WTC11 (cell line): ENCODE results near the gene TOP2B. TPM values are rescaled to one million over a fixed set of nuclear protein-coding genes. Genes with fewer than 3 reads are reported as not detected.

ENCODE experiments used
- AFF4 ChIP-seq: sonication (generic); formaldehyde crosslinking; IDR thresholded peaks from 2 replicates; pipeline ENCODE4 v1.8.1; 2023; ENCODE audit warnings: mild to moderate bottlenecking, missing genetic modification reagents, borderline replicate concordance
- CREB1 ChIP-seq: sonication (generic); formaldehyde crosslinking; IDR thresholded peaks from 2 replicates; pipeline ENCODE4 v1.8.0; 2023; ENCODE audit warnings: mild to moderate bottlenecking, missing genetic modification reagents
- E2F5 ChIP-seq: sonication (generic); formaldehyde crosslinking; IDR thresholded peaks from 2 replicates; pipeline ENCODE4 v1.8.1; 2022; ENCODE audit warnings: mild to moderate bottlenecking, moderate library complexity, missing genetic modification reagents
- EMX1 ChIP-seq: fragments of 250-450 bp; sonication (Bioruptor Pico); IDR thresholded peaks from 2 replicates; pipeline ENCODE4 v1.8.0; 2021; ENCODE audit warnings: mild to moderate bottlenecking
- ERG ChIP-seq: fragments of 250-450 bp; sonication (Bioruptor Pico); IDR thresholded peaks from 2 replicates; pipeline ENCODE4 v1.8.0; 2021; ENCODE audit warnings: mild to moderate bottlenecking
- ESRRA ChIP-seq: sonication (generic); formaldehyde crosslinking; IDR thresholded peaks from 2 replicates; pipeline ENCODE4 v1.8.1; 2022; ENCODE audit warnings: mild to moderate bottlenecking, missing genetic modification reagents, borderline replicate concordance
- FOXK1 ChIP-seq: sonication (generic); formaldehyde crosslinking; IDR thresholded peaks from 2 replicates; pipeline ENCODE4 v1.8.0; 2022; ENCODE audit warnings: mild to moderate bottlenecking, moderate library complexity, missing genetic modification reagents
- FOXP1 ChIP-seq: sonication (generic); formaldehyde crosslinking; IDR thresholded peaks from 2 replicates; pipeline ENCODE4 v1.8.0; 2022; ENCODE audit warnings: missing genetic modification reagents, mild to moderate bottlenecking, moderate library complexity, borderline replicate concordance
- HMGXB4 ChIP-seq: sonication (generic); formaldehyde crosslinking; IDR thresholded peaks from 2 replicates; pipeline ENCODE4 v1.8.1; 2023; ENCODE audit warnings: mild to moderate bottlenecking, moderate library complexity, missing genetic modification reagents
- IRF1 ChIP-seq: sonication (generic); formaldehyde crosslinking; IDR thresholded peaks from 2 replicates; pipeline ENCODE4 v1.8.0; 2023; ENCODE audit warnings: missing genetic modification reagents
- IRF2 ChIP-seq: sonication (generic); formaldehyde crosslinking; IDR thresholded peaks from 2 replicates; pipeline ENCODE4 v1.8.0; 2022; ENCODE audit warnings: low read depth, missing genetic modification reagents, borderline replicate concordance
- MYBL2 ChIP-seq: sonication (generic); formaldehyde crosslinking; IDR thresholded peaks from 2 replicates; pipeline ENCODE4 v1.8.1; 2023; ENCODE audit warnings: mild to moderate bottlenecking, moderate library complexity, missing genetic modification reagents
- NFATC4 ChIP-seq: fragments of 250-450 bp; sonication (Bioruptor Pico); IDR thresholded peaks from 2 replicates; pipeline ENCODE4 v1.9.0; 2021; ENCODE audit warnings: mild to moderate bottlenecking
- NFYB ChIP-seq: sonication (generic); formaldehyde crosslinking; conservative IDR thresholded peaks from 2 replicates; pipeline ENCODE4 v1.8.0; 2022; ENCODE audit warnings: low read depth, missing genetic modification reagents
- NR1H2 ChIP-seq: sonication (generic); formaldehyde crosslinking; IDR thresholded peaks from 2 replicates; pipeline ENCODE4 v1.9.0; 2021; ENCODE audit warnings: mild to moderate bottlenecking, moderate library complexity, missing genetic modification reagents
- OVOL2 ChIP-seq: fragments of 250-450 bp; sonication (Bioruptor Pico); IDR thresholded peaks from 2 replicates; pipeline ENCODE4 v1.9.0; 2021; ENCODE audit warnings: mild to moderate bottlenecking, borderline replicate concordance
- PREB ChIP-seq: sonication (generic); formaldehyde crosslinking; IDR thresholded peaks from 2 replicates; pipeline ENCODE4 v1.8.1; 2022; ENCODE audit warnings: mild to moderate bottlenecking, missing genetic modification reagents, moderate library complexity, borderline replicate concordance
- PRRX2 ChIP-seq: fragments of 250-450 bp; sonication (Bioruptor Pico); IDR thresholded peaks from 2 replicates; pipeline ENCODE4 v1.8.0; 2021; ENCODE audit warnings: mild to moderate bottlenecking
- SMAD4 ChIP-seq: sonication (generic); formaldehyde crosslinking; IDR thresholded peaks from 2 replicates; pipeline ENCODE4 v1.8.0; 2022; ENCODE audit warnings: mild to moderate bottlenecking, missing genetic modification reagents
- SOX15 ChIP-seq: fragments of 250-450 bp; sonication (Bioruptor Pico); IDR thresholded peaks from 2 replicates; pipeline ENCODE4 v1.9.0; 2021; ENCODE audit warnings: mild to moderate bottlenecking
- SP1 ChIP-seq: sonication (generic); formaldehyde crosslinking; conservative IDR thresholded peaks from 2 replicates; pipeline ENCODE4 v1.8.1; 2022; ENCODE audit warnings: missing genetic modification reagents
- TP53 ChIP-seq: sonication (generic); formaldehyde crosslinking; IDR thresholded peaks from 2 replicates; pipeline ENCODE4 v1.8.1; 2023; ENCODE audit warnings: mild to moderate bottlenecking, missing genetic modification reagents
- USF1 ChIP-seq: sonication (generic); formaldehyde crosslinking; IDR thresholded peaks from 2 replicates; pipeline ENCODE4 v1.8.0; 2022; ENCODE audit warnings: mild to moderate bottlenecking, missing genetic modification reagents
- ZBTB43 ChIP-seq: sonication (generic); formaldehyde crosslinking; IDR thresholded peaks from 2 replicates; pipeline ENCODE4 v1.8.1; 2023; ENCODE audit warnings: mild to moderate bottlenecking, missing genetic modification reagents
- ZNF121 ChIP-seq: sonication (generic); formaldehyde crosslinking; IDR thresholded peaks from 2 replicates; pipeline ENCODE4 v1.8.0; 2023; ENCODE audit warnings: missing genetic modification reagents
- ZNF317 ChIP-seq: sonication (generic); formaldehyde crosslinking; IDR thresholded peaks from 2 replicates; pipeline ENCODE4 v1.8.1; 2023; ENCODE audit warnings: low read depth, mild to moderate bottlenecking, moderate library complexity, missing genetic modification reagents, borderline replicate concordance
- total RNA-seq: library from RNA; stranded (reverse); gene quantifications from 3 replicates; pipeline ENCODE4 v1.2.3, GENCODE V29; 2021

TOP2B gene
- total RNA-seq, 1 experiment from 2014 or later = 151 TPM

GRCh38 chr3:25663869-25664811, 567 bp downstream of the TOP2B start (continued):
- TF ChIP-seq AFF4 (CRISPR knock-in tag) (no peak), HMGXB4 (peak; percentile 33; the same call in 1 of the 2 replicates), SP1 (CRISPR knock-in tag) (no peak; the same call in 1 of the 2 replicates), E2F5 (CRISPR knock-in tag) (no peak), FOXP1 (CRISPR knock-in tag) (peak; percentile 58; the same call in 1 of the 2 replicates), CREB1 (CRISPR knock-in tag) (0 out of 2 replicates have a peak, but pooled peaks have one; percentile 41), ZNF317 (CRISPR knock-in tag) (peak; percentile 25; the same call in 1 of the 2 replicates), NFYB (CRISPR knock-in tag) (no peak), FOXK1 (no peak), ERG (CRISPR knock-in tag) (no peak), NR1H2 (CRISPR knock-in tag) (no peak), ZNF121 (CRISPR knock-in tag) (no peak), IRF2 (CRISPR knock-in tag) (no peak), TP53 (CRISPR knock-in tag) (no peak), USF1 (CRISPR knock-in tag) (no peak), OVOL2 (no peak), PRRX2 (CRISPR knock-in tag) (no peak), MYBL2 (no peak), ESRRA (CRISPR knock-in tag) (no peak), SOX15 (CRISPR knock-in tag) (no peak), NFATC4 (CRISPR knock-in tag) (no peak), PREB (CRISPR knock-in tag) (no peak), SMAD4 (CRISPR knock-in tag) (no peak), EMX1 (CRISPR knock-in tag) (no peak), ZBTB43 (CRISPR knock-in tag) (no peak), IRF1 (CRISPR knock-in tag) (no peak)
